Keratinocyte (primary cell): Measurements from ENCODE around the gene SELPLG.
"Not testable (repeated sequence)": the region's sequence is repeated elsewhere in the genome, so short reads cannot be mapped to it uniquely, and the experiment has no call there.

Source experiments
- CTCF ChIP-seq, 3 experiments: IDR thresholded peaks in 1 of 3; conservative IDR thresholded peaks in 1 of 3; optimal IDR thresholded peaks in 1 of 3; 2 replicates in 2 of 3; 3 replicates in 1 of 3; pipeline versions ENCODE3 to v1.5.1; 2011; ENCODE audit warnings: low read length in 3 of 3, mild to moderate bottlenecking in 3 of 3, moderate library complexity in 2 of 3, control low read depth in 1 of 3, inconsistent platforms in 1 of 3; ENCODE audit not compliant: insufficient read depth in 2 of 3; ENCODE audit errors: extremely low read depth in 1 of 3
- EZH2 ChIP-seq: IDR thresholded peaks from one replicate; pipeline ENCODE4 v1.6.1; 2012; ENCODE audit warnings: inconsistent platforms, mild to moderate bottlenecking, low read length, moderate library complexity

- not testable (repeated sequence) for TF ChIP-seq CTCF (optimal IDR thresholded peaks at IDR 0.05 in 1 of 3, IDR thresholded peaks at IDR 0.05 in 1 of 3, conservative IDR thresholded peaks at IDR 0.05 in 1 of 3; ENCODE audit: extremely low read depth in 1 of 3, insufficient read depth in 2 of 3, low read length in 3 of 3); EZH2
Observed at GRCh38 chr12:108574276-108574675, 59.4 kb downstream of the SELPLG start.
